ENCODE results near the gene FDXACB1.

GRCh38 chr11:111920908-111921307 is 41.9 kb upstream of the FDXACB1 start:
- TF ChIP-seq EZH2 (IDR thresholded peaks at IDR 0.05), result no peak
- TF ChIP-seq FOXP2 (optimal IDR thresholded peaks at IDR 0.05; ENCODE audit: control extremely low read depth, extremely low read length, insufficient read depth), result no peak
- TF ChIP-seq POLR2AphosphoS5 (IDR thresholded peaks at IDR 0.05; ENCODE audit: borderline replicate concordance, low read depth, low read length), result no peak
